ENCODE measurements around the gene HBP1. TPM values are rescaled to one million over a fixed set of nuclear protein-coding genes. Genes with fewer than 3 reads are reported as not detected.

HBP1 gene
- total RNA-seq, 1 experiment from 2014 or later, result 30.2 TPM

DNA sequence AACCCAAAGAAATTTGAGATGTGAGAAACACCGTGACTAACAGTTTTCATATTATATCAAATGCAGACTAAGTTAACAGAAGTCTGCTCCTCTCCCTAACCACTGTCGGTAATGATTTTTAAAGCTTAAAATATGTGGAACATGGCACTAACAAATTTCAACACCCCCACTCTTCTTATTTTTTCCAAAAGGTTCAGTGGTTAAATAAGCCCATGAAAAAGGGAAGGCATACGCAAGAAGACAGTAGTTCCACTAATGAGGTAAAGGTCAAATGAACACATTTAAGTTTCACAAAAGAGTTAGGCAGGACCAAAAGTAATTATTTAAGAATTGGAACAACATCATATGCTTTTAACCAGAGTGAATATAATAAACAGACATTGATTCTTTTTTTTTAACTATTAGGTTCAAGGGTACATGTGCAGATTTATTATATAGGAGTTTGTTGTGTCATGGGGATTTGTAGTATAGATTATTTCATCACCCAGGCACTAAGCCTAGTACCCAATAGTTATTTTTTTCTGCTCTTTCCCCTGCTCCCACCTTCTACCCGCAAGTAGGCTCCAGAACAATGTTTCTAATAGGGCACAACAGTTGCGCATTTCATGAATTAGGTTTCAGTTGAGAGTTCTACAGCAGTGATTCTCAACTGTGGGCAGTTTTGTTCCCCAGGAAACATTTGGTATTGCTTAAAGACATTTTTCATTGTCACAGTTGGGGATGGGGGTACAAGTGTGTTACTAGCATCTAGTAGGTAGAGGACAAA, 79.9 kb downstream of the HBP1 start:
- Mint-ChIP-seq H3K36me3 (ENCODE audit: insufficient read depth, unreplicated experiment) (peaks cover 2% of the 10 kb centered on the region), H3K9me3 (ENCODE audit: unreplicated experiment) (no peaks in the 10 kb centered on the region), H3K4me3 (ENCODE audit: unreplicated experiment) (no peak overlapping the region), H3K4me1 (ENCODE audit: insufficient read depth, unreplicated experiment) (no peaks in the 10 kb centered on the region), H3K27ac (ENCODE audit: low read depth, unreplicated experiment) (no peak overlapping the region), H3K27me3 (ENCODE audit: insufficient read depth, unreplicated experiment) (no peaks in the 10 kb centered on the region)
- no TSS peak for BruUV-seq (replicated peaks)
- ChIA-PET CTCF (interaction anchor here (0.7 kb wide), 1 partner anchor 23 kb away, joined by 3 read pairs; no protein-coding TSS in a partner anchor), POLR2A (no interaction called here)
- TF ChIP-seq, protein P1, sequence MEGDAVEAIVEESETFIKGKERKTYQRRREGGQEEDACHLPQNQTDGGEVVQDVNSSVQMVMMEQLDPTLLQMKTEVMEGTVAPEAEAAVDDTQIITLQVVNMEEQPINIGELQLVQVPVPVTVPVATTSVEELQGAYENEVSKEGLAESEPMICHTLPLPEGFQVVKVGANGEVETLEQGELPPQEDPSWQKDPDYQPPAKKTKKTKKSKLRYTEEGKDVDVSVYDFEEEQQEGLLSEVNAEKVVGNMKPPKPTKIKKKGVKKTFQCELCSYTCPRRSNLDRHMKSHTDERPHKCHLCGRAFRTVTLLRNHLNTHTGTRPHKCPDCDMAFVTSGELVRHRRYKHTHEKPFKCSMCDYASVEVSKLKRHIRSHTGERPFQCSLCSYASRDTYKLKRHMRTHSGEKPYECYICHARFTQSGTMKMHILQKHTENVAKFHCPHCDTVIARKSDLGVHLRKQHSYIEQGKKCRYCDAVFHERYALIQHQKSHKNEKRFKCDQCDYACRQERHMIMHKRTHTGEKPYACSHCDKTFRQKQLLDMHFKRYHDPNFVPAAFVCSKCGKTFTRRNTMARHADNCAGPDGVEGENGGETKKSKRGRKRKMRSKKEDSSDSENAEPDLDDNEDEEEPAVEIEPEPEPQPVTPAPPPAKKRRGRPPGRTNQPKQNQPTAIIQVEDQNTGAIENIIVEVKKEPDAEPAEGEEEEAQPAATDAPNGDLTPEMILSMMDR (IDR thresholded peaks at IDR 0.05; ENCODE audit: unreplicated experiment), result no peak
- DNase-seq (ENCODE audit: unreplicated experiment), result no peak
- intact Hi-C loops (cut with micrococcal nuclease), result no loop called here

DNA sequence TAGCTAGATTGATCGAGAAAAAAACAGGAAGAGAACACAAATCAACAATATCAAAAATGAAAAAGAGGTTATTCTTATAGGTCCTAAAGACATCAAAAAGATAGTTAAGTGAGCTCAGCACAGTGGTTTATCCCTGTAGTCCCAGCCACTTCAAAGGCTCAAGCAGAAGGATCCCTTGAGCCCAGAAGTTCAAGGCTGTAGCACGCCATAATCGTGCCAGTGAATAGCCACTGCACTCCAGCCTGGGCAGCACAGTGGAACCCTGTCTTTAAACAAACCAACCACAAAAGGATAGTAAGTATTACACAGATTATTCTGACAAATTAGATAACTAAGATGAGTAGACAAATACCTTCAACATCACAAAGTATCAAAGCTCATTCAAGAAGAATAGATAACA, 83.2 kb downstream of the HBP1 start:
- H3K9me3 Mint-ChIP-seq (ENCODE audit: unreplicated experiment), result no peaks in the 10 kb centered on the region
- no peak overlapping the region for H3K4me3 Mint-ChIP-seq (ENCODE audit: unreplicated experiment)
- no TSS peak for BruUV-seq (replicated peaks)
- intact Hi-C loops (cut with micrococcal nuclease), result no loop called here
- TF ChIP-seq, protein P1 (IDR thresholded peaks at IDR 0.05; ENCODE audit: unreplicated experiment), result no peak
- ChIA-PET POLR2A (interaction anchor here (0.6 kb wide), 1 partner anchor 286 kb away, joined by 3 read pairs; no protein-coding TSS in a partner anchor), CTCF (no interaction called here)
- no peaks in the 10 kb centered on the region for H3K27me3 Mint-ChIP-seq (ENCODE audit: insufficient read depth, unreplicated experiment)
- no peak for DNase-seq (ENCODE audit: unreplicated experiment)
- no peaks in the 10 kb centered on the region for H3K4me1 Mint-ChIP-seq (ENCODE audit: insufficient read depth, unreplicated experiment)
- no peaks in the 10 kb centered on the region for H3K36me3 Mint-ChIP-seq (ENCODE audit: insufficient read depth, unreplicated experiment)
- no peak overlapping the region for H3K27ac Mint-ChIP-seq (ENCODE audit: low read depth, unreplicated experiment)

Other genes with a start within 250 kb of the HBP1 start
- gene PRKAR2B, start 124.3 kb upstream of the HBP1 start, total RNA-seq (2022), result 0.15 TPM in 1 of 2 replicates, not detected in the other

Data from MCF 10A (cell line).